GM12801 (cell line): ENCODE results near the gene HBS1L.

Source experiments
- TF ChIP-seq, protein P1 (sequence below): IDR thresholded peaks from one replicate; pipeline ENCODE4 v1.5.1; 2011; ENCODE audit warnings: control low read depth; ENCODE audit not compliant: insufficient read length; ENCODE audit errors: extremely low read depth

HBS1L gene

DNA sequence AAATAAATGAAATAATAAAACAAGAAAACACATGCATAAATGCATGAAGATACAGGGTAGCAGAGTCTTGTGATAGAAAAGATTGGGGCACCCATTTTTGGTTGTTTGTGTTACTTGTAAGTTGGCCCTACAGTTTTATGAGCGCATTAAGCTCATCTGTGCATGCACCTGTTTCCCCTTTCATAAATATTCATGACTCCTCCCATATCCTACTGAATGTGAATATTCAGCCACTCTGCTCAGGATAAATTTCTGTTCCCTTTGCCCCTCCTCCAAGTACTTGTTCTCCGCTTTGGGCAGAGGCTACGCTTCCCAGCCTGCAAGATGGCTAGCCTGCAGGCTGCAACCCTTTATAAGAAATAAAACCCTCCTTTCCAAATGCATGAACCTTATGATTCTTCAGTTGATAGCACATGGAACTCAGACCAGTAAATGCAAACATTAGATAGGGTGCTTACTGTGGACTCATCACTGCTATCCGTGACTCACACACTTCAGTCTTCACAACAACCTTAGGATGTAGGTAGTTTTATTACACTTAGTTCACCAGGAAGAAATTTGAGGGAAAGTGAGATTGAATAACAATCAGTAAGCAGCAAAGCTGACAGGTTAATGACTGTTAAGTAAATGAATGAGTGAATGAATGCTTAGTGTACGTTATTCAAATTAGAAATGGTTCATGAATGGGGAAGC is 119.7 kb downstream of the HBS1L start:
- TF ChIP-seq, protein P1, sequence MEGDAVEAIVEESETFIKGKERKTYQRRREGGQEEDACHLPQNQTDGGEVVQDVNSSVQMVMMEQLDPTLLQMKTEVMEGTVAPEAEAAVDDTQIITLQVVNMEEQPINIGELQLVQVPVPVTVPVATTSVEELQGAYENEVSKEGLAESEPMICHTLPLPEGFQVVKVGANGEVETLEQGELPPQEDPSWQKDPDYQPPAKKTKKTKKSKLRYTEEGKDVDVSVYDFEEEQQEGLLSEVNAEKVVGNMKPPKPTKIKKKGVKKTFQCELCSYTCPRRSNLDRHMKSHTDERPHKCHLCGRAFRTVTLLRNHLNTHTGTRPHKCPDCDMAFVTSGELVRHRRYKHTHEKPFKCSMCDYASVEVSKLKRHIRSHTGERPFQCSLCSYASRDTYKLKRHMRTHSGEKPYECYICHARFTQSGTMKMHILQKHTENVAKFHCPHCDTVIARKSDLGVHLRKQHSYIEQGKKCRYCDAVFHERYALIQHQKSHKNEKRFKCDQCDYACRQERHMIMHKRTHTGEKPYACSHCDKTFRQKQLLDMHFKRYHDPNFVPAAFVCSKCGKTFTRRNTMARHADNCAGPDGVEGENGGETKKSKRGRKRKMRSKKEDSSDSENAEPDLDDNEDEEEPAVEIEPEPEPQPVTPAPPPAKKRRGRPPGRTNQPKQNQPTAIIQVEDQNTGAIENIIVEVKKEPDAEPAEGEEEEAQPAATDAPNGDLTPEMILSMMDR: no peak

DNA sequence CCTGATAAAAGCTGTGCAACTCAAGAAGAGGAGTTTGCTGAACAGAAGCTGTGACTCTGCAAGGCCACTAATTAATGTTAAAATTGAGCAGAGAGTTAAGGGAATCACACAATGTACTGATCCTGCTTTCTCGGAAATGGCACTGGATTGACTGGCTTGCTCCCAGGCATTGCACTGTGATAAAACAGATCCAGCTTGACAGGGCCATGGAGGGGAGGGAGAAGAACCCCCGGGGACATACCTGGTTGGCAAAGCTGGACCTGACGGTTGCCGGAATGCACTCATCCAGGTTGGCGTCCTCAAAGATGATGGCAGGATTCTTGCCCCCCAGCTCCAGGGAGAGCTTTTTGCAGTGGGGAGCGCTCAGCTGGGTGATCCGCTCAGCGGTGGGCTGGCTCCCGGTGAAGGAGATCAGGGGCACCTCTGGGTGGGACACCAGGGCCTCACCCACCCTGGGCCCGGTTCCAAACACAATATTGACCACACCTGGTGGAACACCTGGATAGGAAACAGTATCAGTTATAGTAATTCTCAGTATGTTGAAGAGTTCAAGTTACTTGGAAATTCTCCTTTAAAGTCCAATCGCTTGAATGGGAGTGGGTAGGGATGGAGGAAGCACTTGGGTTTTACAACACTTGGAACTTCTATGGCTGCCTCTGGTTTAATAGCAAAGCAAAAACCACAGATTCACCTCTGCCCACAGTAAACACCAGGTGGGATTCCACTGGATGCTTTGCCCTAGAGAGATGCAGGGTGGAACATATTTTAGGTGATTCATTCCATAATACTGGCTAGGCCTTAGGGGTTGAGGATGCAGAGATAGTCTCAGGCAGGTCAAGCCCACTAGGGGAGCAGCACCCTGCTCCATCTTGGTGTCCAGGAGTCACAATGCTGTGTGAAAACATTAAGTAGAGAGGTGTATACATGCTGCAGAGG is 121.8 kb downstream of the HBS1L start:
- TF ChIP-seq, protein P1: no peak

DNA sequence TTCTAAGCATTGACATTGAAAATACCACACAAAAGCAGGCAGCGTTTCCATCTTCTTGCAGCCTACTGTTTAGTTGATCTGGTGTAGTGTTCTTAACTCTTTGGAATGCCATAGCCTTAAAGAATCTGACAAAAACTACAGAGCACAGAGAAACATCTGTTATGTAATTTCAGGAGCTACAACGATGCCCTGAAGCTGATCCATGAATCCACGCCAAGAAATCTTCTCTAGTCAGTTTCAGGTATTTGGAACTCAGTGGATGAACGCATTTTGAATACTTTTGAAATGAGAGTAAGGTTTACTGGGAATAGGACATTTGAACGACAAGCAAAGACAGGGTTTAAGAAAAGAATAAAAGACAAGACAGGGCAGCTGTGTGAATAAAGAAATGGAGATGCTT is 122.5 kb downstream of the HBS1L start:
- TF ChIP-seq, protein P1: no peak

DNA sequence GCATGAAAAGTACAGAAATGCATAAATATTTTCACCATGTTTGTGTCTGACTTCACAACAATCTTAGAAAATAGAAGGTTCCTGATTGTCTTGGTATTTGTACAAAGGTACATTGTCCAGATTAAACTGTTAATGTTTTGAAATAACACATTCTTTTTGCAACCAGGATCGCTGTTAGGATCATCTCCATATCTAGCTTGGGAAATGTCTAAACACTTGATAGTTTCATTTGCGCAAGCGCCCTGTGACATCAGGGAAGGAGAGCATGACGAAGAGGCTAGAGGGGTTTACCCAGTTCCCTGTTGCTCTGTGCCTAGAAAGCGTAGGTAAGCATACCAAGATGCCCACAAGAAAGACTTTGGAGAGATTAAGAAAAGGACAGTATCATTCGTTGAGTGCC is 124.2 kb downstream of the HBS1L start:
- TF ChIP-seq, protein P1: no peak

DNA sequence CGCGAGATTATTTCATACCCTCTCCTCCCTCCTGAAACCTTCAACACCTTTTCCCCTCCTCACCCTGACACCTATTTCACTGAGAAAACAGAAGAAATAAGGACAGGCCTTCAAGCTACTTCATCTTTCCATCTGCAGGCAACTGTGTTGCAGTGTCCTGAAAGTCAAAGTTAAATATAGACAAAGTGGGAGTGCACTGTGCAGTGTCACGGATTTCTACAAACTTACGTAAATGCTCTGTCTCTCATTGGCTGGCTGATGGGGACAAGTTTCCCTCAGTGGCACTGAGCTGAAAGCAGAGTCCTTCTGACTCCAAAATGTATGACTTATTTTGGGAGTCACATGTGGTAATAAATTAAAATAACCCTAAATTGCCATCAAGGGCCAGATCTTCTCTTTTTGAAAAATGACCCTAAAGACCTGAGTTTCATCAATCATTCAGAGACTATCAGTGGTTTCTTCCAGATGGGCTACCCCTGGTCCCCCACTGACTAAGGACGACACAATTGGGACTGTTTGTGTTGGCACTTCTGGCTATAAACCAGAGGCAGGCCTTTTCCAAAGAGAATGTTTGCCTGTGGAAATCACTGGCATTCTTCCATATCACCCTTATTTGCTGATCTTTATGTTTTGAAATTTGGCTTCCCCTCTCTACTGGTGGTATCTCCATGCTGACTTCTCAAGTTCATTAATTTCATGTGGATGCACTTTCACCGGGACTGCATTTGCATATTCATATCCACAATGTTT is 126.3 kb downstream of the HBS1L start:
- TF ChIP-seq, protein P1: no peak

DNA sequence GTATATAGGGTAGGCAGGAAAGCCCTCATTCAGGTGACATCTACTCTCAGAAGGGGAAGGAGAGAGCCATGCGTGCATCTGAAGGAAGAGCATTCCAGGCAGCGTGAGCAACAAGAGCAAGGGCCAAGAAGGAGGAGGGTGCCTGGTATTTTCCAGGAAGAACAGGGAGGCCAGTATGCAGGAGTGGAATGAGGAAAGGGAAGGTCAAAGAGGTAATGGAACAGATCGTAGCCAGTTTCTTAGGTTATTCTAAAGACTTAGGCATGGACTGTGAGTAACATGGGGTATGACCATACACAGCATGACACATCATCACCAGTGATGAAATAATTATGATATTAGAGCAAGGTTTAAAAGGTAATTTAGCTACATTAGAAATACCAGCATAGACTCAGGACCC is 128.8 kb downstream of the HBS1L start:
- TF ChIP-seq, protein P1: no peak

DNA sequence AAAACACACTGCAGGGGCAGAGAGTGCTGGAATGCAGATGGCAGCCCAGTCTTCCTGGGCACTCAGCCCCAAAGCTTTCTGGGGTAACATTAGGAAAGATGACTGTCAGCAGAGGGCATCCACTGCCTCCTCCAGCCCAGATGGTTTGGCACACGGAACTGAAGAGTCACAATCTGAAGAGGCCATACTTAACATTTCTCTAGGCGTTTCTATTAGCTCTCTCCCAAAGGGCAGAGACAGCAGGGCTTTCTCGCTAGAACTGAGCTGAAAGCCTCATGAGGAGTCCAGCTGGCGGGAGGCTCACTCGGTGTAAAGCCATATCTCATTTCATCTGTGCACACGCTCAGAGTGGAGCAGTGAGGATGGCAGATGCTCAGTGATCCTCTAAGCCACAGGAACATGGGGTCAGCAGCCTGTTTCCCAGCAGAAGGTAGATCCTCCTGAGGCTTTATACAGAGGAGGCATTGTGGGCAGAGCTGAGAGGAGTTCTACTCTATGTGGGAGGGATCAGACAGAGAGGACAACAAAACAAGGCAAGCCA is 132.8 kb downstream of the HBS1L start:
- TF ChIP-seq, protein P1: no peak
